Karpas-422 (cell line): ENCODE data around the gene GRIK5. TPM values are rescaled to one million over a fixed set of nuclear protein-coding genes. Genes with fewer than 3 reads are reported as not detected.

Source experiments
- DNase-seq: peaks from one replicate; pipeline ENCODE4 v3.0.0-alpha.2; 2015
- H2AFZ ChIP-seq: fragments of 200-600 bp; sonication (generic); 2 replicates; pipeline ENCODE4 v1.6.1; 2014; ENCODE audit warnings: antibody characterized with exemption, low read length, mixed read lengths
- H3K27ac ChIP-seq: fragments of 200-600 bp; sonication (generic); 2 replicates; pipeline ENCODE4 v1.5.1; 2014; ENCODE audit warnings: mild to moderate bottlenecking, low read length, moderate library complexity
- H3K27me3 ChIP-seq: fragments of 200-600 bp; sonication (generic); 2 replicates; pipeline ENCODE4 v1.6.1; 2014; ENCODE audit warnings: low read length, mixed read lengths
- H3K36me3 ChIP-seq: fragments of 200-600 bp; sonication (generic); 2 replicates; pipeline ENCODE4 v1.6.1; 2014; ENCODE audit warnings: low read length, mixed read lengths; ENCODE audit not compliant: insufficient read depth
- H3K4me1 ChIP-seq: fragments of 200-600 bp; sonication (generic); 2 replicates; pipeline ENCODE4 v1.6.1; 2014; ENCODE audit warnings: mild to moderate bottlenecking, low read length, mixed read lengths
- H3K4me2 ChIP-seq: fragments of 200-600 bp; sonication (generic); 2 replicates; pipeline ENCODE4 v1.6.1; 2014; ENCODE audit warnings: low read length, low read depth, mild to moderate bottlenecking; ENCODE audit not compliant: poor library complexity, severe bottlenecking
- H3K4me3 ChIP-seq: fragments of 200-600 bp; sonication (generic); 2 replicates; pipeline ENCODE4 v1.5.1; 2014; ENCODE audit warnings: mild to moderate bottlenecking, antibody characterized with exemption, low read length, mixed read lengths
- H3K79me2 ChIP-seq: fragments of 200-600 bp; sonication (generic); 2 replicates; pipeline ENCODE4 v1.6.1; 2014; ENCODE audit warnings: mild to moderate bottlenecking, low read length, mixed read lengths
- H3K9ac ChIP-seq: fragments of 200-600 bp; sonication (generic); 2 replicates; pipeline ENCODE4 v1.6.0; 2014; ENCODE audit warnings: low read length
- H3K9me2 ChIP-seq: fragments of 200-600 bp; sonication (generic), shearing (Covaris generic); replicated peaks from 2 replicates; pipeline ENCODE4 v1.6.0; 2014; ENCODE audit warnings: mild to moderate bottlenecking, low read length, moderate library complexity; ENCODE audit not compliant: insufficient read depth
- H3K9me3 ChIP-seq: fragments of 300-700, 200-600 bp; sonication (generic); 2 replicates; pipeline ENCODE4 v1.6.1; 2014; ENCODE audit warnings: low read length, mixed read lengths
- H4K20me1 ChIP-seq: fragments of 200-600 bp; sonication (generic); 2 replicates; pipeline ENCODE4 v1.6.1; 2014; ENCODE audit warnings: mild to moderate bottlenecking, antibody characterized with exemption, low read length, low read depth; ENCODE audit not compliant: insufficient read depth
- total RNA-seq: library from RNA; depleted of rRNA; stranded (reverse); fragments of >200 nt; shearing (Covaris generic); gene quantifications from 2 replicates; pipeline ENCODE4 v1.2.3, GENCODE V29; 2014; ENCODE audit warnings: low replicate concordance

GRIK5 gene
- total RNA-seq, 1 experiment from 2014 or later, result 0.07 TPM

DNA sequence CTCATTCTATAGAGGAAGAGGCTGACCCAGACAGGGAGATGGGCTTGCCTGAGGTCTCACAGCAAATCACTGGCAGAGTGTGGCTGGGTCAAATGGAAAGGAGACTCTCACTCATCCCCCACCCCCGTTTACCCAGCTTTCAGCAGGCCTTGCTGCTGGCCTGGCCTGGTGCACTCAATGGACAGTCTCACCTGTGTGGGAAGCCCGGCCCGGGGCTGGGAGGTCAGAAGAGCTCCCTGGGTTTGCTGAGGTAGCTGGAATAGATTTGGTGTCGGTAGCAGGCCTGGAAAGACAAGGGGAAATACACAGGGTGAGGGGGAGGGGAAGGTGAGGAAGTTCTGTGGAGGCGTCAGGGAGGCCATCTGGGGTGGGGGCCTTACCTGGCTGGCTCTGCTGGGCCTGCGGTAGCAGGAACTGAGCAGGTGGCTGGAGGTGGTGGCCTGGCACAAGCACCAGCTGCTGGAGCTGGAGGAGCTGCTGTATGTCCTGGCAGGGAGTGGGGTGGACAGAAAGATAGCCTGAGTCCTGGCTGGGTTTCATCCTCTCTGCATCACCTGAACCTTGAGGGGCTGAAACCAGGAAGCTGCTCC lies 29.4 kb upstream of the GRIK5 start:
- Histone ChIP-seq H2AFZ (no peak overlapping the region), H3K9me3 (no peaks in the 10 kb centered on the region), H3K36me3 (peaks cover 63% of the 10 kb centered on the region), H3K79me2 (peaks cover 9% of the 10 kb centered on the region; the same call in 1 of the 2 replicates), H3K9me2 (no peaks in the 10 kb centered on the region), H3K4me3 (no peak overlapping the region), H3K4me1 (peaks cover 9% of the 10 kb centered on the region), H3K4me2 (no peak overlapping the region), H3K27me3 (no peaks in the 10 kb centered on the region), H4K20me1 (peaks cover 28% of the 10 kb centered on the region), H3K27ac (no peak overlapping the region), H3K9ac (no peak overlapping the region)
- DNase-seq, result no peak

DNA sequence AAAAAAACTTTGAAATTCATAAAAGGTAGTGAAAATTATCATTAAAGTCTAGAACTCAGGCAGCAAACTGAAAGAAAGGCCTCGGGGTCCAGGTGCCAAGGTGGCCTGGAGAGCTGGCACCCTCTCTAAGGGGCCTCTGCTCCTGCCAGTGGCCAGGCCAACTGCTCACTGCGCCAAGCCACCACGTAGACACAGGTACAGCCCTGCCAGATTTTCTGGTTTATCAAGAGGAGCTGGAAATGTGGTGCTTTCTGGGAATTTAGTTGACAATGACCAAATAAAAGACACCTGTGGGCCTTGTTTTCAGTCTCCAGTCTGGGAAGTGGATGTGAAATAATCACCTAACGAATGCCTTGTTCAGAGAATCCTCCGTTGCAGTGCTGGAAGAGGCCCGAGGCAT lies 28.8 kb upstream of the GRIK5 start:
- H2AFZ ChIP-seq, result no peak overlapping the region
- no peaks in the 10 kb centered on the region for H3K9me2 ChIP-seq
- peaks cover 11% of the 10 kb centered on the region for H3K4me1 ChIP-seq
- no peak for DNase-seq
- no peak overlapping the region for H3K4me2 ChIP-seq
- peaks cover 63% of the 10 kb centered on the region for H3K36me3 ChIP-seq
- no peak overlapping the region for H3K9ac ChIP-seq
- H3K9me3 ChIP-seq, result no peaks in the 10 kb centered on the region
- H4K20me1 ChIP-seq, result peaks cover 29% of the 10 kb centered on the region; the same call in 1 of the 2 replicates
- no peak overlapping the region for H3K27ac ChIP-seq
- no peaks in the 10 kb centered on the region for H3K27me3 ChIP-seq
- no peak overlapping the region for H3K4me3 ChIP-seq
- peaks cover 9% of the 10 kb centered on the region; the same call in 1 of the 2 replicates for H3K79me2 ChIP-seq

DNA sequence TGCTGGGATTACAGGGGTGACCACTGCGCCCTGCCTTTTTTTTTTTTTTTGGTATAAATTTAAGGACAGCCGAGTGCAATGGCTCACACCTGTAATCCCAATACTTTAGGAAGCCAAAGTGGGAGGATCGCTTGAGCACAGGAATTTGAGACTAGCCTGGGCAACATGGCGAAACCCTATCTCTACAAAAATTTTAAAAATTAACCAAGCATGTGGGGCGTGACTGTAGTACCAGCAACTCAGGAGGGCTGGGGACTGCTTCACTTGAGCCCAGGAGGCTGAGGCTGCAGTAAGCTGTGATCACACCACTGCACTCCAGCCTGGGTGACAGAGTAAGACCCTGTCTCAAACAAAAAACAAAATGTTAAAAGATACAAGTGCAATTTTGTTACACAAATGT lies 27.5 kb upstream of the GRIK5 start:
- Histone ChIP-seq H3K4me1 (peaks cover 17% of the 10 kb centered on the region), H3K79me2 (0 out of 2 replicates have a peak, but pooled peaks cover 3% of the 10 kb centered on the region), H3K4me3 (no peak overlapping the region), H4K20me1 (peaks cover 29% of the 10 kb centered on the region; the same call in 1 of the 2 replicates), H3K36me3 (peaks cover 60% of the 10 kb centered on the region), H3K9me2 (no peaks in the 10 kb centered on the region), H3K4me2 (no peak overlapping the region), H3K27ac (no peak overlapping the region), H2AFZ (no peak overlapping the region), H3K27me3 (no peaks in the 10 kb centered on the region), H3K9me3 (no peaks in the 10 kb centered on the region), H3K9ac (no peak overlapping the region)
- DNase-seq, result no peak

DNA sequence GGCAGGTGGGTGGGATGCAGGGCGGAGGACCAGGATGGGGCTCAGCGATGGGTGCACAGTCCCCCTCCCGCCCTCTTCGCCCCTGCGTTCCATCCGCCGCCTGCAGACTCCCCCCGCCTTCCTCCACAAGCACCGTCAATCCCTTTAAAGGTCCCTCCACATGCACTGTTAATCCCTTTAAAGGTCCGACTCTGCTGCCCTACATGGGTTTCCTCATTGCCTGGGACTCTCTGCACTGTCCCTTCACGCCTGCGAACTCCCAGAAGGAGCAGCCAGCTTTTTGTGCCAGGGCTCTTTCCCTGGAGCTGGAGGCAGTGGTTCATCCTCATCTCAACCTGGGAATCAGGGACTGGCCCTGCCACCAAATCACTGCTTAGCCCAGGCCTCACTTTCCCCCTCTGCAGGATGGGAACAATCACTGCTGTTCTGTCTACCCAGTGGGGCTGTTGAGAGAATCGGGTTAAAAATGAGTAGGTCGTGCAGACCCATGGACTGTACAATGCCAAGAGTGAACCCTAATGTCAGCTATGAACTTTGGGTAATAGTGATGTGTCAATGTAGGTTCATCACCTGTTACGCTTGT lies 26.3 kb upstream of the GRIK5 start:
- H3K4me2 ChIP-seq, result no peak overlapping the region
- no peaks in the 10 kb centered on the region for H3K79me2 ChIP-seq
- H3K27ac ChIP-seq, result no peak overlapping the region
- H3K4me1 ChIP-seq, result peaks cover 28% of the 10 kb centered on the region
- no peak for DNase-seq
- no peaks in the 10 kb centered on the region for H3K27me3 ChIP-seq
- no peaks in the 10 kb centered on the region for H3K9me2 ChIP-seq
- no peak overlapping the region for H3K4me3 ChIP-seq
- H4K20me1 ChIP-seq, result peaks cover 32% of the 10 kb centered on the region; the same call in 1 of the 2 replicates
- no peak overlapping the region for H2AFZ ChIP-seq
- no peak overlapping the region for H3K9ac ChIP-seq
- no peaks in the 10 kb centered on the region for H3K9me3 ChIP-seq
- peaks cover 63% of the 10 kb centered on the region for H3K36me3 ChIP-seq

DNA sequence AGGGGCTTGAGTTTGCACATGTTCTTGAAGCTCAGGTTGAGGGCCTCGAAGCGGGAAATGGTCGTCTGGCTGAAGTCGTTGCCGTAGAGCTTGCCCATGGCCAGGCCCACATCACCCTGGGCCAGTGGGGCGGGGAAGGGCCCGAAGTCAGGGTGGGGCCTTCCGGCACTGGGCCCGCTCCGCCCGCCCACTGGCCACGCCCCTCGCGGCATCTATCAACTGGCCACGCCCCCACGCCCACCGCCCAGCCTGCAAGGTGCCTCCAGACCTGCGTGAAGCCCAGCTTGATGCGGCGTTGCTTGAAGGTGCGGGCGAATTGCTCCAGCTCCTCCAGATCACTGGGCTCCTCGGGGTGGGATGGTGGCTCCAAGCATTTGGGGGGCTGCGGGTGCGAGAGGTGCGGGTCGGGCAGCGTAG lies 25.8 kb upstream of the GRIK5 start:
- Histone ChIP-seq H4K20me1 (peaks cover 32% of the 10 kb centered on the region; the same call in 1 of the 2 replicates), H3K9me2 (no peaks in the 10 kb centered on the region), H2AFZ (no peak overlapping the region), H3K4me3 (no peak overlapping the region), H3K9me3 (no peaks in the 10 kb centered on the region), H3K9ac (no peak overlapping the region), H3K4me2 (no peak overlapping the region), H3K36me3 (peaks cover 58% of the 10 kb centered on the region), H3K79me2 (no peaks in the 10 kb centered on the region), H3K27me3 (no peaks in the 10 kb centered on the region), H3K27ac (no peak overlapping the region), H3K4me1 (peaks cover 33% of the 10 kb centered on the region)
- DNase-seq, result no peak

DNA sequence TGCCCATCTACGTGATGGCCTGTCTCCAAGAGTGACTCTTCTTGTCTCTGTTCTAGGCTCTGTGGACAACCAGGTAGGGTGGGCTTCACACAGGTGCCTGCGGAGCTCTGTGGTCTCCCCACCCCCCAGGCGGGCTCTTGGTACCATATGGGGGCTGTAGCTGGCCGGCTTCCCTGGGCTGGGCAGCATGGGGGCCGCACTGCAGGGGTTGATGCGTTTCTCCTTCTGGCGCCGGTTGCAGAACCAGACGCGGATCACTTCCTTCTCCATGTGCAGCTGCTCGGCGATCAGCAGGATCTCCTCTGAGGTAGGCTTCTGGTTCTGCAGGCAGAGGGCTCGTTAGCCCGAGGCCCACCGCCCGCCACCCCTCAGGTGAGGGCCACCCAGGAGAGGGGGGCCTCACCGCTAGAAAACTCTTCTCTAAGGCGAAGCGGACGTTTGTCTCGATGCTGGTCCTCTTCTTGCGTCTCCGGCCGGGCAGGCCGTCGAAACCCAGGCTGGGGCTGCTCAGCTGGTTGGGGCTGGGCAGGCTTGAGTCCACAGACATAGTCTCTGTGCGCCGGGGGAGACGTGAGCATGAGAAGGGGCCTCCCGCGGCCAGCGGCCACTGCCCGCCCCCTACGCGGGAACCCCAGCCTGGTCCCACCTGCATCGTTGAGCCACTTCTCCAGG lies 25.3 kb upstream of the GRIK5 start:
- Histone ChIP-seq H3K36me3 (peaks cover 58% of the 10 kb centered on the region), H3K4me2 (no peak overlapping the region), H3K27ac (no peak overlapping the region), H3K9me3 (no peaks in the 10 kb centered on the region), H3K79me2 (no peaks in the 10 kb centered on the region), H3K9me2 (no peaks in the 10 kb centered on the region), H3K4me1 (peaks cover 38% of the 10 kb centered on the region), H4K20me1 (peaks cover 32% of the 10 kb centered on the region; the same call in 1 of the 2 replicates), H2AFZ (no peak overlapping the region), H3K27me3 (no peaks in the 10 kb centered on the region), H3K4me3 (no peak overlapping the region), H3K9ac (no peak overlapping the region)
- no peak for DNase-seq

DNA sequence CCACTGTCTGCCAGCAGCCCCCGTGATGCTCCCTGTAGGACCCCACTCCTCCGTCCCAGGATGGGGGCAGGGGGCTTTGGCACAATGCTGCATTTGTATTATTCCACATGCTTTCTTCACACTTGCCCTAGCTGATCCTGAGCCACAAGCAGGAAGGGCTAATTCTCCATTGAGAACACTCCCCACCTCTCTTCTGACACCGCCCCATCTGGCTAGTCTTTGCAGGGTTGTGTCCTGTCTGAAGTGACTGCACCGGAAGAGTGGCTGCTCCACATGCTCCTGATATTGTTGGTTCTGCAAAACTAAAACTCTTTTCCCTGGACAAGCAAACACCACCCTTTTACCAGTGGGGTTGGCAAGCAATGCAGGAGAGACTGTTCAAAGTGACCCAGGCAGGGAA lies 23.9 kb upstream of the GRIK5 start:
- H3K36me3 ChIP-seq, result peaks cover 50% of the 10 kb centered on the region
- no peak for DNase-seq
- no peaks in the 10 kb centered on the region for H3K27me3 ChIP-seq
- peaks cover 49% of the 10 kb centered on the region for H3K4me1 ChIP-seq
- no peak overlapping the region for H3K4me2 ChIP-seq
- H4K20me1 ChIP-seq, result peaks cover 32% of the 10 kb centered on the region; the same call in 1 of the 2 replicates
- no peak overlapping the region for H2AFZ ChIP-seq
- peak overlapping the region; percentile 36; the same call in 1 of the 2 replicates for H3K27ac ChIP-seq
- H3K79me2 ChIP-seq, result no peaks in the 10 kb centered on the region
- H3K9ac ChIP-seq, result no peak overlapping the region
- H3K9me2 ChIP-seq, result no peaks in the 10 kb centered on the region
- no peaks in the 10 kb centered on the region for H3K9me3 ChIP-seq
- H3K4me3 ChIP-seq, result no peak overlapping the region

DNA sequence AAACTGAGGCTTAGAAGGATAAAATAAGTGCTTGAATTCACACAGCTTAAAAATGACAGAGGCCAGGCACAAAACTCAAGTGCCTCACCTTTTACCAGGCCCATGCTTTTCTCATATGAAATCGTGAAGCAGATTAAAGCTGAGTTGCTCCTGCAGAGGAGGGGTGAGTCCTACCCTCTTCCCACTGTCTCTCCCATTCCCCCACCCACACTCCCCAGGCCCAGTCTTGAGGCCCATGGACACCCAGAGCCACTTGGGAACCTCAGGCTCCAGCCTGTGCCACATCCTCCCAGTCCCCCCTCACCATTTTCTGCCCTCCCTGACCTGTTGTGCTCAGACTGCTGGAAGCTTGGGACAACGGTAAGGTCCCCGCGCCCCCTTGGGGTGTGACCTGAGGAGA lies 23.5 kb upstream of the GRIK5 start:
- H3K27ac ChIP-seq, result peak overlapping the region; percentile 36; the same call in 1 of the 2 replicates
- H4K20me1 ChIP-seq, result peaks cover 32% of the 10 kb centered on the region; the same call in 1 of the 2 replicates
- no peak for DNase-seq
- no peak overlapping the region for H3K4me2 ChIP-seq
- no peak overlapping the region for H2AFZ ChIP-seq
- H3K9me3 ChIP-seq, result no peaks in the 10 kb centered on the region
- H3K36me3 ChIP-seq, result peaks cover 48% of the 10 kb centered on the region
- H3K79me2 ChIP-seq, result no peaks in the 10 kb centered on the region
- H3K4me1 ChIP-seq, result peaks cover 54% of the 10 kb centered on the region
- no peak overlapping the region for H3K9ac ChIP-seq
- no peaks in the 10 kb centered on the region for H3K27me3 ChIP-seq
- no peak overlapping the region for H3K4me3 ChIP-seq
- H3K9me2 ChIP-seq, result no peaks in the 10 kb centered on the region
